IPS-18a (cell line): ENCODE results near the gene CDCA4.
A peak's percentile ranks its signal among the peaks of the same experiment; 100 is the strongest.
"Not testable (repeated sequence)": the region's sequence is repeated elsewhere in the genome, so short reads cannot be mapped to it uniquely, and the experiment has no call there.

ENCODE experiments used
- H3K27ac ChIP-seq: one replicate; pipeline ENCODE4 v1.5.1; 2013; ENCODE audit warnings: low read length
- H3K27me3 ChIP-seq: one replicate; pipeline ENCODE4 v1.6.1; 2013; ENCODE audit warnings: mild to moderate bottlenecking, low read length; ENCODE audit not compliant: control insufficient read depth, insufficient read depth
- H3K36me3 ChIP-seq: one replicate; pipeline ENCODE4 v1.6.1; 2013; ENCODE audit warnings: low read depth, low read length; ENCODE audit not compliant: control insufficient read depth
- H3K4me1 ChIP-seq: one replicate; pipeline ENCODE4 v1.6.1; 2013; ENCODE audit warnings: low read depth, low read length; ENCODE audit not compliant: control insufficient read depth
- H3K4me3 ChIP-seq: one replicate; pipeline ENCODE4 v1.5.1; 2013; ENCODE audit warnings: low read length
- H3K9ac ChIP-seq: one replicate; pipeline ENCODE4 v1.6.1; 2013; ENCODE audit warnings: mild to moderate bottlenecking, low read length, moderate library complexity
- H3K9me3 ChIP-seq: one replicate; pipeline ENCODE4 v1.6.1; 2013; ENCODE audit warnings: low read depth, low read length; ENCODE audit not compliant: control insufficient read depth

CDCA4 gene

DNA sequence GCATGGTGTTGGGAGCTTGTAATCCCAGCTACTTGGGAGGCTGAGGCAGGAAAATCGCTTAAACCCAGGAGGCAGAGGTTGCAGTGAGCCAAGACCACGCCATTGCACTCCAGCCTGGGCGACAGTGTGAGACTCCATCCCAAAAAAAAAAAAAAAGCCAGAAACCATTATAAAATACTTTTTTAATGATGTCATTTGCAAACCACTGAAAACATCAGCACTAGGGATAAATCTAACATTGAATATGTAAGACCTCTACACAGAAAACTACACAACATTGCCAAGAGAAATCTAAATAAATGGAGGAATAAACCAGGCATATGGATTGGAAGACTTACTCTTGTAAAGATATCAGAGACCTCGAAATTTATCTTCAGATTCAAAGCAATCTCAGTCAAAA is 6.8 kb upstream of the CDCA4 start:
- H3K9ac ChIP-seq, H3K36me3 ChIP-seq, H3K9me3 ChIP-seq, H3K27ac ChIP-seq, H3K4me1 ChIP-seq, H3K4me3 ChIP-seq: not testable (repeated sequence)
- peaks cover 13% of the 10 kb centered on the region for H3K27me3 ChIP-seq

- Histone ChIP-seq H3K27me3 (peaks cover 8% of the 10 kb centered on the region), H3K9ac (no peak overlapping the region), H3K9me3 (no peaks in the 10 kb centered on the region), H3K4me1 (no peaks in the 10 kb centered on the region), H3K36me3 (no peaks in the 10 kb centered on the region), H3K27ac (no peak overlapping the region), H3K4me3 (no peak overlapping the region)
These were observed 6.1 kb upstream of the CDCA4 start for GRCh38 chr14:105026802-105027563.

GRCh38 chr14:105026033-105026785 is 5.3 kb upstream of the CDCA4 start:
- H3K4me1 ChIP-seq: no peaks in the 10 kb centered on the region
- no peak overlapping the region for H3K4me3 ChIP-seq

DNA sequence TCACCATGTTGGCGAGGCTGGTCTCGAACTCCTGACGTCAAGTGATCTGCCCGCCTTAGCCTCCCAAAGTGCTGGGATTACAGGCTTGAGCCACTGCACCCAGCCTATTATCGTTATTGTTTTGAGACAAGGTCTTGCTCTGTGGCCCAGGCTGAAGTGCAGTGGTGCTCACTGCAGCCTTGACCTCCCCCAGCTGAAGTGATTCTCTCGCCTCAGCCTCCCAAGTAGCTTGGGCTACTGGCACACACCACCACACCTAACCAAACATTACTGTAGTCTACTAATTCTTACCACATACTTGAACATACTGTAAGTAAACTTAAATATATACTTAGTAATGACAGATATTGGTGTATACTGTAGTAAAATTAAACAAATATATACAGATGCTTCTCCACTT is 4.5 kb upstream of the CDCA4 start:
- Histone ChIP-seq H3K4me1 (no peaks in the 10 kb centered on the region), H3K27ac (no peak overlapping the region), H3K36me3 (no peaks in the 10 kb centered on the region), H3K9me3 (no peaks in the 10 kb centered on the region), H3K27me3 (peaks cover 4% of the 10 kb centered on the region), H3K4me3 (no peak overlapping the region), H3K9ac (no peak overlapping the region)

More at GRCh38 chr14:105026033-105026785, 5.3 kb upstream of the CDCA4 start:
- no peaks in the 10 kb centered on the region for H3K36me3 ChIP-seq
- peaks cover 8% of the 10 kb centered on the region for H3K27me3 ChIP-seq
- H3K9ac ChIP-seq: no peak overlapping the region
- H3K27ac ChIP-seq: no peak overlapping the region
- no peaks in the 10 kb centered on the region for H3K9me3 ChIP-seq

GRCh38 chr14:105023791-105024480 is 3.1 kb upstream of the CDCA4 start:
- H3K27ac ChIP-seq: no peak overlapping the region
- peaks cover 7% of the 10 kb centered on the region for H3K4me1 ChIP-seq
- no peak overlapping the region for H3K4me3 ChIP-seq
- H3K9ac ChIP-seq: no peak overlapping the region
- peaks cover 4% of the 10 kb centered on the region for H3K27me3 ChIP-seq
- no peaks in the 10 kb centered on the region for H3K9me3 ChIP-seq
- no peaks in the 10 kb centered on the region for H3K36me3 ChIP-seq

DNA sequence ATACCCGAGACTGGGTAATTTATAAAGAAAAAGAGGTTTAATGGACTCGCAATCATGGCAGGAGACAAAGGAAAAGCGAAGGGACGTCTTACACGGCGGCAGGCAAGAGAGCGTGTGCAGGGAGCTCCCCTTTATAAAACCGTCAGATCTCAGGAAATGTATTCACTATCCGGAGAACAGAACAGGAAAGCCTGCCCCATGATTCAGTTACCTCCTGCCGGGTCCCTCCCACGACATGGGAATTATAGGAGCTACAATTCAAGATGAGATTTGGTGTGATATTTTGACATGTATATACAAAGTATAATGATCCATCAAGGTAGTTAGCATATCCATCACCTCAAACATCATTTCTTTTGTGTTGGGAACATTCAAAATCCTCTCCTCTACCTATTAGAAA is 2.3 kb upstream of the CDCA4 start:
- H3K36me3 ChIP-seq: no peaks in the 10 kb centered on the region
- no peak overlapping the region for H3K9ac ChIP-seq
- no peak overlapping the region for H3K4me3 ChIP-seq
- no peak overlapping the region for H3K27ac ChIP-seq
- H3K27me3 ChIP-seq: peaks cover 4% of the 10 kb centered on the region
- H3K9me3 ChIP-seq: no peaks in the 10 kb centered on the region
- H3K4me1 ChIP-seq: peaks cover 7% of the 10 kb centered on the region

DNA sequence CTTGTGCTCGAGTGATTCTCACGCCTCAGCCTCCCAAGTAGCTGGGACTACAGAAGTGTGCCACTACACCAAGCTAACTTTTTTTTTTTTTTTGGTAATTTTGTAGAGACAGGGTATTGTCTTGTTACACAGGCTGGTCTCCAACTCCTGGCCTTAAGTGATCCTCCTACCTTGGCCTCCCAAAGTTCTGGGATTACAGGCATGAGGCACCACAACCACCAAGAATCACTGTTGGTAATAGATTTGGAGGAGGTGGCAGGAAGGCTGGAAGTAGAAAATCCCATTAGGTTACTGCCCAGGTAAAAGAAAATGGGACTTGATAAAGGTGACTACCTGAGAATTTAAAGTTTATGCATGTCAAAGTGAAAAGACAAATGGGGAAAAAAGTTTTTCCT is 1.4 kb upstream of the CDCA4 start:
- H3K27ac ChIP-seq: no peak overlapping the region
- no peaks in the 10 kb centered on the region for H3K9me3 ChIP-seq
- H3K36me3 ChIP-seq: no peaks in the 10 kb centered on the region
- H3K9ac ChIP-seq: peak overlapping the region; percentile 91
- no peaks in the 10 kb centered on the region for H3K27me3 ChIP-seq
- peak overlapping the region; percentile 85 for H3K4me3 ChIP-seq
- peaks cover 13% of the 10 kb centered on the region for H3K4me1 ChIP-seq

GRCh38 chr14:105021656-105022275 is 883 bp upstream of the CDCA4 start:
- Histone ChIP-seq H3K9ac (peak overlapping the region; percentile 91), H3K27me3 (no peaks in the 10 kb centered on the region), H3K4me1 (peaks cover 14% of the 10 kb centered on the region), H3K36me3 (no peaks in the 10 kb centered on the region), H3K9me3 (no peaks in the 10 kb centered on the region), H3K27ac (peak overlapping the region; percentile 19), H3K4me3 (peak overlapping the region; percentile 85)

DNA sequence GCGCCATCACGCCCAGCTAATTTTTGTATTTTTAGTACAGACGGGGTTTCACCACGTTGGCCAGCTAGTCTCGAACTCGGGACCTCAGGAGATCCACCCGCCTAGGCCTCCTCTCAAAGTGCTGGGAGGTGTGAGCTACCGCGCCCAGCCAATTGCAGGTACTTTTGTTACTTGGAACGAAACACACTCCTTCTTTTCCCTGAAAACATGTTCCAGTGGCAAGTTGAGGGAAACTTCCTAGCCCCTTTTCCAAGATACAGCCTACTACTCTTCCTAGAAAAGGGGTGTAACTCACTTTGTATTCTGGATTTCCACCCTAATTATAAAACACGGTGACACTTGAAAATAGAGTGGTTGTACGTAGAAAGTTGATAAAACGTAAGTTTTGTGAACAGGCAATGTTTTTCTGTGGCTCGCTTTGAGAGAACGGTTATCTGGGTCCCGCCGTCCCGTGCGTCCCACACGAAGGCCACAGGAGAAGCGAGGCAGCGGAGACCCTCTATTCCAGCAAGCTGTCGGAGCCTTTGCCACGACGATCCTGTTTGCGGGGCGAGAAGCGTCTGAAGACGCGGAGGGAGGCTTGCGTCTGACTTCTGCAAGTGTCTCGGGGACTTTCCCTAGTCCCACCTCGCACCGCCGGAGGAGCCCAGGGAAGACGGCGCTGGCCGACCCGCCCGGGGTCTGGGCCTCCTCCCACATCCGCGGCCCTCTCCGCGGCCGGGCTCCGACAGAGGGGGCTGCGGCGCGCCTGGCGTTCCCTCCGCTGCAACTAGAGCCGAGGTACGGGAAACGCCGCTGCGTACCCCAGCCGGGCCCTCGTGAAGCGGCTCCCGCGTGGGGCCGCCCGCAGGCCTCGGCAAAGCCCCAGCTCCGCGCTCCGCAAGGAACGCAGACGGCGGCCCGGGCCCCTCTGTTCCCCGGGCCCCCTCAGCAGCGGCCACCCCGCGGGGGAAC is 745 bp downstream of the CDCA4 start:
- Histone ChIP-seq H3K9ac (peak overlapping the region; percentile 89), H3K36me3 (no peaks in the 10 kb centered on the region), H3K9me3 (no peaks in the 10 kb centered on the region), H3K4me3 (peak overlapping the region; percentile 95), H3K4me1 (peaks cover 19% of the 10 kb centered on the region), H3K27ac (no peak overlapping the region), H3K27me3 (no peaks in the 10 kb centered on the region)

- Histone ChIP-seq H3K27me3 (no peaks in the 10 kb centered on the region), H3K27ac (no peak overlapping the region), H3K36me3 (no peaks in the 10 kb centered on the region), H3K4me3 (no peak overlapping the region), H3K4me1 (peaks cover 24% of the 10 kb centered on the region), H3K9me3 (no peaks in the 10 kb centered on the region), H3K9ac (no peak overlapping the region)
These were observed 2.5 kb downstream of the CDCA4 start for GRCh38 chr14:105018414-105018813.
